ENCODE measurements around the gene MEGF9.

MEGF9 gene

GRCh38 chr9:120626512-120626911 lies 87.8 kb downstream of the MEGF9 start:
- no peaks in the 10 kb centered on the region for H3K27me3 Mint-ChIP-seq
- H3K4me1 Mint-ChIP-seq: peaks cover 0 to 4% of the 10 kb centered on the region in 2 donors
- no peak for DNase-seq
- no peak overlapping the region for H3K4me3 Mint-ChIP-seq
- ATAC-seq (replicated peaks): no peak
- H3K27ac Mint-ChIP-seq: no peak overlapping the region
- no peaks in the 10 kb centered on the region for H3K36me3 Mint-ChIP-seq
- H3K9me3 Mint-ChIP-seq: no peaks in the 10 kb centered on the region

GRCh38 chr9:120625222-120625621 lies 89.0 kb downstream of the MEGF9 start:
- H3K36me3 Mint-ChIP-seq: no peaks in the 10 kb centered on the region
- H3K27me3 Mint-ChIP-seq: no peaks in the 10 kb centered on the region
- ATAC-seq (replicated peaks): no peak
- H3K27ac Mint-ChIP-seq: no peak overlapping the region
- H3K4me3 Mint-ChIP-seq: no peak overlapping the region
- no peaks in the 10 kb centered on the region for H3K9me3 Mint-ChIP-seq
- peaks cover 0 to 4% of the 10 kb centered on the region in 2 donors for H3K4me1 Mint-ChIP-seq
- DNase-seq: no peak

- no peaks in the 10 kb centered on the region for H3K27me3 Mint-ChIP-seq
- H3K27ac Mint-ChIP-seq: no peak overlapping the region
- DNase-seq (no peak), ATAC-seq (replicated peaks) (no peak)
- no peaks in the 10 kb centered on the region for H3K36me3 Mint-ChIP-seq
- H3K9me3 Mint-ChIP-seq: no peaks in the 10 kb centered on the region
- peaks cover 0 to 1% of the 10 kb centered on the region in 2 donors for H3K4me1 Mint-ChIP-seq
- H3K4me3 Mint-ChIP-seq: no peak overlapping the region
These were observed 91.5 kb downstream of the MEGF9 start for GRCh38 chr9:120622790-120623189.

GRCh38 chr9:120621941-120622340 lies 92.3 kb downstream of the MEGF9 start:
- Mint-ChIP-seq H3K36me3 (no peaks in the 10 kb centered on the region), H3K27me3 (no peaks in the 10 kb centered on the region), H3K9me3 (no peaks in the 10 kb centered on the region), H3K4me3 (no peak overlapping the region), H3K27ac (no peak overlapping the region), H3K4me1 (no peaks in the 10 kb centered on the region)
- DNase-seq (no peak), ATAC-seq (replicated peaks) (no peak)

DNA sequence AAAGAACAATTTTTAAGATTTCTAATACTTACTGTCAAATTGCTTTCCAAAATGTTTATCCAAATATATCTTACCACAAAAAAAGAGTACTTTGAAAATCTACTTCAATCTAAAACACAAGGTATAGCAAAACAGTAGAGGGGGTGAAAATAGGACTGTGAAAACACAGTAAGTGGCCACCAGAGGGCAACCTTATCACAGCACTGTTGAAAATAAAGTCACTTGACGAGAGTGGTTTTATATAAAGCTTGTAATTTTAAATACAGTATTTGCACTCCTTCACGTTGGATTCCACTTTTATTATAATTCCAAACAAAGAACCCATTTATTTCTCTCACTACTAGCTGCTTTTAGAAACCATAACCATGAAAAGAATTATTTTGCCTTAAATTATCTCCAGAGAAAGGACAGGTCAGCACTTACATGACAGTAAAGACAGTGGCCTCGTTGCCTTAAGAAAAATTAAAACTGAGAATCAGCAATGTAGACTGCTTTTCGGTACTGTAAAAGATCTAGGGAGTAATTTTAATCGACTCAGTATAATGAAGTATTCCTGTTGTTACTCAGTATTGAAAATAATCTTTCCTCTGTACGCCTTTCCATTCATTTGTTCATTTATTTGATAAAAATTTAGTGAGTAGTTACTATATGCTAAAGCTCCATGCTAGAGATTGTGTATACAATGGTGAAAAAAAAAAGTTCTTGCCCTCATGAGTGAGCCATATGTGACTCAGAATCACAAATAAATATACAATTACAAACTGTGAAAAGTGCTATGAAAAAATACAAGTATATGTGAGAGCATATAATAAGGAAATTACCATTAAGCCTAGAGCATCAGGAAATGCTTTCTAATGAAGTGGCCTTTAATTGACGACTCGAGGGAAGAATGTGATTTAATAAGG lies 94.3 kb downstream of the MEGF9 start:
- ATAC-seq (replicated peaks) (peak; percentile 85 to 86), DNase-seq (peak; percentile 36)
- H3K27ac Mint-ChIP-seq: no peak overlapping the region
- no peaks in the 10 kb centered on the region for H3K9me3 Mint-ChIP-seq
- H3K4me1 Mint-ChIP-seq: no peaks in the 10 kb centered on the region
- no peak overlapping the region for H3K4me3 Mint-ChIP-seq
- no peaks in the 10 kb centered on the region for H3K36me3 Mint-ChIP-seq
- H3K27me3 Mint-ChIP-seq: no peaks in the 10 kb centered on the region

- H3K4me1 Mint-ChIP-seq: no peaks in the 10 kb centered on the region
- H3K36me3 Mint-ChIP-seq: no peaks in the 10 kb centered on the region
- no peak for DNase-seq
- no peaks in the 10 kb centered on the region for H3K9me3 Mint-ChIP-seq
- H3K27me3 Mint-ChIP-seq: no peaks in the 10 kb centered on the region
- ATAC-seq (replicated peaks): no peak
- H3K4me3 Mint-ChIP-seq: no peak overlapping the region
- H3K27ac Mint-ChIP-seq: no peak overlapping the region
These were observed 97.0 kb downstream of the MEGF9 start for GRCh38 chr9:120616966-120617935.

DNA sequence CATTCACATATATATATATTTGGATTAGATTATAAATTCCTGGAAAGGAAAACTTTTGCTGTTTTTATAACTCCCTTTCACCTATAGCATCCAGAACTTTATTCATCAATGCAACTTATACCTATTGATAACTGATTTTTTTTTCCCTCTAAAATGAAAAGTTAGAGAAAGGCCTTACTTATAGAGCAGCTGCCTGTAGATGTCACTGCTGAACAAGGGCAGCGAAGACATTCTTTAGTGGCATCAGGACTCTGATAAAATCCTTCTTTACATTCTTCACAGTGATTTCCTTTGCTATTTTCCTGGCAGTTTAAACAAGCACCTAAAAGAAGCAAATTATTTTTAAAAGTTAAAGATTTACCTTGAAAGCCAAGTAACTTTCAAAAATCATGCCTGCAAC lies 102.1 kb downstream of the MEGF9 start:
- DNase-seq (no peak), ATAC-seq (replicated peaks) (no peak)
- H3K4me1 Mint-ChIP-seq: no peaks in the 10 kb centered on the region
- H3K4me3 Mint-ChIP-seq: no peak overlapping the region
- H3K9me3 Mint-ChIP-seq: no peaks in the 10 kb centered on the region
- no peaks in the 10 kb centered on the region for H3K27me3 Mint-ChIP-seq
- no peak overlapping the region for H3K27ac Mint-ChIP-seq
- H3K36me3 Mint-ChIP-seq: peaks cover 8 to 24% of the 10 kb centered on the region in 2 donors

DNA sequence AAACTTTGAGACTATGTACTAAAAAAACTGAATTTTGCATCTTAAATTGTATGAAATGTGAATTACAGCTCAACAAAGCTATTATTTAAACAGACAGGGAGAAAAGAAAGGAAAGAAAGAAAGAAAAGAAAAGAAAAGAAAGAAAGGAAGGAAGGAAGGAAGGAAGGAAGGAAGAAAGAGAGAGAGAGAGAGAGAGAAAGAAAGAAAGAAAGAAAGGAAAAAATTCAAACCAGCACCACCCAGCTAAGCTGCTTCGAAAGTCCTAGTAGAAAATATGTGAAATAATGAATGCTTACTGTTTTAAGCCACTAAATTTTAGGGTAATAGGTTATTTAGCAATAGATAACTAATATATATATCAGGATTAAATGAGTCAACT lies 102.6 kb downstream of the MEGF9 start:
- Mint-ChIP-seq H3K27me3 (no peaks in the 10 kb centered on the region), H3K9me3 (no peaks in the 10 kb centered on the region), H3K36me3 (peaks cover 8 to 25% of the 10 kb centered on the region in 2 donors), H3K4me3 (no peak overlapping the region), H3K27ac (no peak overlapping the region), H3K4me1 (no peaks in the 10 kb centered on the region)
- DNase-seq: no peak
- no peak for ATAC-seq (replicated peaks)

- no peaks in the 10 kb centered on the region for H3K9me3 Mint-ChIP-seq
- no peak overlapping the region for H3K4me3 Mint-ChIP-seq
- DNase-seq: no peak
- no peak for ATAC-seq (replicated peaks)
- H3K27me3 Mint-ChIP-seq: no peaks in the 10 kb centered on the region
- no peaks in the 10 kb centered on the region for H3K4me1 Mint-ChIP-seq
- H3K36me3 Mint-ChIP-seq: peaks cover 8 to 25% of the 10 kb centered on the region in 2 donors
- H3K27ac Mint-ChIP-seq: no peak overlapping the region
These were observed 103.1 kb downstream of the MEGF9 start for GRCh38 chr9:120610975-120611689.

DNA sequence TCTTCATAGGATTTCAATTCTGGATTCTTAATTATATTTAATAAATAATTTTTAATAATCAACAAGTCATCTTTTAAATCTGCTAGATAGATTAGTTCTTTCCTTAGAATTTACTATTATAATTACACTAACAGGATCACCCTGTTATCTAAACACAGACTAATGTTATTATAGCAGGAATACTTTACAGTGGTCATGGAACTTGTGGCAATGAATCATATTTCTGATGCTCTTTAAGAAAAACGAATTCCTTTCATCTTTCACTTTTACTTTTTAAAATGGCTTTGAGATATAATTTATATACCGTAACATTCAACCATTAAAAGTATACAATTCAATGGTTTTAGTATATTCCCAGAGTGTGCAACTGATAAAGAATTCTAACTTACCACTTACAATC lies 104.6 kb downstream of the MEGF9 start:
- Mint-ChIP-seq H3K36me3 (peaks cover 15 to 35% of the 10 kb centered on the region in 2 donors), H3K9me3 (no peaks in the 10 kb centered on the region), H3K4me1 (no peaks in the 10 kb centered on the region), H3K27me3 (no peaks in the 10 kb centered on the region), H3K4me3 (no peak overlapping the region), H3K27ac (no peak overlapping the region)
- DNase-seq: no peak
- no peak for ATAC-seq (replicated peaks)

DNA sequence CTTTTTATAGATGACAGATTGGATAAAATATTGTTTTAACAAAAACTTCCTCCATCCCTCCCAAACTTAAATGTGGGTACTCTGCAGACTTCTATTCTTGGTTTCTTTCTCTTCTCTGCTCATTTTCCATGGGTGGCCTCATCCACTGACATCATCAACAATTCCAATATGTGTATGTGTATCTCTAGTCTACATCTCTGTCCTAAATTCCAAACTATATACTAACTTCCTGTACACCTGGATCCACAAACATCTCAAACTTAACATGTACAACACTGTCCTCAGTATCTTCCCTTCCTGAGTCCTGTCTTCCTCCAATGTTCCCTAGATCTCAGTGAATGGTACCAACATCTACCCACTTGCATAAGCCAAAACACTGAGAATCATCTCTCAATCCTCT lies 105.8 kb downstream of the MEGF9 start:
- no peak for ATAC-seq (replicated peaks)
- H3K4me1 Mint-ChIP-seq: peaks cover 0 to 3% of the 10 kb centered on the region in 2 donors
- DNase-seq: no peak
- H3K27ac Mint-ChIP-seq: no peak overlapping the region
- no peaks in the 10 kb centered on the region for H3K27me3 Mint-ChIP-seq
- H3K36me3 Mint-ChIP-seq: peaks cover 15 to 38% of the 10 kb centered on the region in 2 donors
- no peaks in the 10 kb centered on the region for H3K9me3 Mint-ChIP-seq
- H3K4me3 Mint-ChIP-seq: no peak overlapping the region

- Mint-ChIP-seq H3K4me1 (peaks cover 0 to 3% of the 10 kb centered on the region in 2 donors), H3K27me3 (no peaks in the 10 kb centered on the region), H3K4me3 (no peak overlapping the region), H3K9me3 (no peaks in the 10 kb centered on the region), H3K27ac (no peak overlapping the region), H3K36me3 (peaks cover 10 to 22% of the 10 kb centered on the region in 2 donors)
- ATAC-seq (replicated peaks): no peak
- no peak for DNase-seq
These were observed 110.7 kb downstream of the MEGF9 start for GRCh38 chr9:120603591-120603990.

DNA sequence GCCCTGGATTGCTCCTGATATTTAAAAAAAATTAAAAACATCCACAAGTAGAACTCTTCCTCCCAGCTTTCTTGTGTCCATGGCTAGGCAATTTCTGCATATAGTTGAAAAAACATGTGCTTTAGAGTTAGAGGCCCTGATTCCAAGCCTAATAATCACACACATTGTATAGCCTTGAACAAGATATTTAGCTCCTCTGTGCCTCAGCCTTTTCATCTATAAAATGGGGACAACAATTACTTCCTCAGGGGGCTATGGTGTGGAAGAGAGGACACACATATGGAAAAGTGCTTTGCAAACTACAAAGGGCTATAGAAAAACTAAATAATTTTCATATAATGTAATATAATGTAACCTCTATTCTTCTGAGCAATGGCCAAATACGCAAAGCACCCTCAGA lies 111.3 kb downstream of the MEGF9 start:
- peaks cover 7 to 18% of the 10 kb centered on the region in 2 donors for H3K36me3 Mint-ChIP-seq
- H3K27me3 Mint-ChIP-seq: no peaks in the 10 kb centered on the region
- H3K4me1 Mint-ChIP-seq: peaks cover 0 to 3% of the 10 kb centered on the region in 2 donors
- no peak overlapping the region for H3K4me3 Mint-ChIP-seq
- no peak for DNase-seq
- H3K9me3 Mint-ChIP-seq: no peaks in the 10 kb centered on the region
- H3K27ac Mint-ChIP-seq: no peak overlapping the region
- no peak for ATAC-seq (replicated peaks)

DNA sequence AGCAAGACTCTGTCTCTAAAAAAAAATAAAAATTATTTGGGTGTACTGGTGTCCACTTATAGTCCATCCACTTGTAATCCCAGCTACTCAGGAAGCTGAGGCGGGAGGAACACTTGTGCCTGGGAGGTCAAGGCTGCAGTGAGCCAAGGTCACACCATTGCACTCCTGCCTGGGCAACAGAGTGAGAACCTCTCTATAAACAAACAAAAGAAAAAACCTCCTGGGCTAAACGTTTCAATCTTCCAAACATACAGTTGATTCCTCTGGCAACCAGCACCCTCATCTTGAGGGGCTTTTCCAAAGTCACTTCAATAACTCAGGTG lies 120.4 kb downstream of the MEGF9 start:
- no peak for DNase-seq
- H3K36me3 Mint-ChIP-seq: no peaks in the 10 kb centered on the region
- no peak for ATAC-seq (replicated peaks)
- no peaks in the 10 kb centered on the region for H3K9me3 Mint-ChIP-seq
- no peaks in the 10 kb centered on the region for H3K4me1 Mint-ChIP-seq
- no peak overlapping the region for H3K27ac Mint-ChIP-seq
- H3K4me3 Mint-ChIP-seq: no peak overlapping the region
- no peaks in the 10 kb centered on the region for H3K27me3 Mint-ChIP-seq

Measured in stimulated activated naive B cell treated with anti-CD40 and anti-IgM and Interleukin-4, amounts not matched to agents 10 μg/mL and 1 μg/mL and 100 μg/mL, for 72 hours (primary cell).